ENCODE measurements around the gene ABCF3. TPM values are rescaled to one million over a fixed set of nuclear protein-coding genes. Genes with fewer than 3 reads are reported as not detected.

Gene ABCF3, protein sequence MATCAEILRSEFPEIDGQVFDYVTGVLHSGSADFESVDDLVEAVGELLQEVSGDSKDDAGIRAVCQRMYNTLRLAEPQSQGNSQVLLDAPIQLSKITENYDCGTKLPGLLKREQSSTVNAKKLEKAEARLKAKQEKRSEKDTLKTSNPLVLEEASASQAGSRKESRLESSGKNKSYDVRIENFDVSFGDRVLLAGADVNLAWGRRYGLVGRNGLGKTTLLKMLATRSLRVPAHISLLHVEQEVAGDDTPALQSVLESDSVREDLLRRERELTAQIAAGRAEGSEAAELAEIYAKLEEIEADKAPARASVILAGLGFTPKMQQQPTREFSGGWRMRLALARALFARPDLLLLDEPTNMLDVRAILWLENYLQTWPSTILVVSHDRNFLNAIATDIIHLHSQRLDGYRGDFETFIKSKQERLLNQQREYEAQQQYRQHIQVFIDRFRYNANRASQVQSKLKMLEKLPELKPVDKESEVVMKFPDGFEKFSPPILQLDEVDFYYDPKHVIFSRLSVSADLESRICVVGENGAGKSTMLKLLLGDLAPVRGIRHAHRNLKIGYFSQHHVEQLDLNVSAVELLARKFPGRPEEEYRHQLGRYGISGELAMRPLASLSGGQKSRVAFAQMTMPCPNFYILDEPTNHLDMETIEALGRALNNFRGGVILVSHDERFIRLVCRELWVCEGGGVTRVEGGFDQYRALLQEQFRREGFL
- total RNA-seq = 69.0 TPM
- 49.1 TPM for polyA plus RNA-seq (ENCODE audit: insufficient read depth, low read depth, low replicate concordance)
- long read RNA-seq, donor 1, transcript ABCF3-203 (21 exons, 2,624 nt) = major isoform, 5 of 7 reads
- long read RNA-seq, donor 1, partial matches to known transcripts = 0 of 7 reads
- long read RNA-seq, donor 1, other reads (novel, unspliced or antisense) = 0 of 7 reads
- long read RNA-seq, donor 2, transcript ABCF3-203 (21 exons, 2,624 nt) = major isoform, 5 of 17 reads
- long read RNA-seq, donor 2, partial matches to known transcripts = 10 of 17 reads
- long read RNA-seq, donor 2, other reads (novel, unspliced or antisense) = 0 of 17 reads
- long read RNA-seq, donor 3, transcript ABCF3-203 (21 exons, 2,624 nt) = major isoform, 9 of 25 reads
- long read RNA-seq, donor 3, partial matches to known transcripts = 11 of 25 reads
- long read RNA-seq, donor 3, other reads (novel, unspliced or antisense) = 0 of 25 reads
- long read RNA-seq, donor 4, transcript ABCF3-203 (21 exons, 2,624 nt) = major isoform, 5 of 6 reads
- long read RNA-seq, donor 4, partial matches to known transcripts = 0 of 6 reads
- long read RNA-seq, donor 4, other reads (novel, unspliced or antisense) = 0 of 6 reads
- long read RNA-seq, donor 5 = 0 reads
- long read RNA-seq, donor 6, partial matches to known transcripts = 0 of 2 reads
- long read RNA-seq, donor 6, other reads (novel, unspliced or antisense) = 0 of 2 reads
- long read RNA-seq, donor 7, transcript ABCF3-203 (21 exons, 2,624 nt) = major isoform, 63 of 92 reads
- long read RNA-seq, donor 7, partial matches to known transcripts = 4 of 92 reads
- long read RNA-seq, donor 7, other reads (novel, unspliced or antisense) = 24 of 92 reads
- long read RNA-seq, donor 8, partial matches to known transcripts = 0 of 6 reads
- long read RNA-seq, donor 8, other reads (novel, unspliced or antisense) = 0 of 6 reads
- long read RNA-seq, donor 9, partial matches to known transcripts = 0 of 2 reads
- long read RNA-seq, donor 9, other reads (novel, unspliced or antisense) = 0 of 2 reads
- long read RNA-seq, donor 10, partial matches to known transcripts = 0 of 4 reads
- long read RNA-seq, donor 10, other reads (novel, unspliced or antisense) = 0 of 4 reads

DNA sequence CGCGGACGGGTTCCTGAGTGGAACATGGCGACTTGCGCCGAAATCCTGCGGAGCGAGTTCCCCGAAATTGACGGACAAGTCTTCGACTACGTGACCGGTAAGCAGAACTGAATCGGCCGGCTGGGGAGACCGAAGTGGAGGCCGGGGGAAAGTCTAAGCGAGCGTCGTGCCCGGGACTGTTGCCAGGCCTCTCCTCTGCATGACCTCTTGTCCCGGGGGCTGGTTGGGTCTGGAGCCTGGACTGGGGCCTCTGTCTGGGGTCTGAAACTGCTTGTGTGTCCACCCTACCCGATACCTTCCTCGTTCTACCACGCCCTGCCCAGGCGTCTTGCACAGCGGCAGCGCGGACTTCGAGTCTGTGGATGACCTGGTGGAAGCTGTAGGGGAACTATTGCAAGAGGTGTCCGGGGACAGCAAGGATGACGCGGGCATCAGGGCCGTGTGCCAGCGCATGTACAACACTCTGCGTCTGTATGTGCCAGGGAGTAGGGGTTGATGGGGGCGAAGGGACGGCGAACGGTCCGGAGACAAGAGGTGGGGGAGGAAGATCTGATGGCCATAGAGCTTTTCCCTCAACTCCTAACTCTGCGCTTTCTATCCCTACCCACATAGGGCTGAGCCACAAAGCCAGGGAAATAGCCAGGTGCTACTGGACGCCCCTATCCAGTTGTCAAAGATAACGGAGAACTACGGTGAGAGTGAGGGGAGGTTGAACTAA lies at the start of gene ABCF3:
Gene ABCF3 (plus strand): TSS at position 16 of the 718 bp plus-strand sequence. CDS start 9 bp downstream, at position 25.
- DNase-seq = peak in 1 of 5 donors; percentile 83
- Histone ChIP-seq H3K9me3 (ENCODE audit: control insufficient read depth in 2 of 3, insufficient read depth in 1 of 3, low read length in 3 of 3) (no peaks in the 10 kb centered on the region), H3K36me3 (ENCODE audit: control insufficient read depth in 2 of 3, insufficient read depth in 3 of 3, low read length in 3 of 3) (peaks cover 12 to 63% (median 50%) of the 10 kb centered on the region in 3 donors), H3K4me3 (ENCODE audit: low read length in 3 of 3) (peak within 1 kb of the TSS; percentile 93 to 98 (median 95)), H3K27ac (ENCODE audit: low read depth in 2 of 2, low read length in 2 of 2) (peak within 1 kb of the TSS; percentile 64 to 81), H3K4me1 (ENCODE audit: control insufficient read depth in 2 of 3, insufficient read depth in 2 of 3, low read depth in 1 of 3, low read length in 3 of 3) (peaks cover 0 to 13% (median 3%) of the 10 kb centered on the region in 3 donors), H3K27me3 (ENCODE audit: control insufficient read depth, insufficient read depth, low read length) (no peaks in the 10 kb centered on the region), H3K9ac (ENCODE audit: low read length in 3 of 3) (peak within 1 kb of the TSS; percentile 87 to 93 (median 88))
- intact Hi-C loops (cut with DNase I) = no loop called here
- TF ChIP-seq, protein P1, sequence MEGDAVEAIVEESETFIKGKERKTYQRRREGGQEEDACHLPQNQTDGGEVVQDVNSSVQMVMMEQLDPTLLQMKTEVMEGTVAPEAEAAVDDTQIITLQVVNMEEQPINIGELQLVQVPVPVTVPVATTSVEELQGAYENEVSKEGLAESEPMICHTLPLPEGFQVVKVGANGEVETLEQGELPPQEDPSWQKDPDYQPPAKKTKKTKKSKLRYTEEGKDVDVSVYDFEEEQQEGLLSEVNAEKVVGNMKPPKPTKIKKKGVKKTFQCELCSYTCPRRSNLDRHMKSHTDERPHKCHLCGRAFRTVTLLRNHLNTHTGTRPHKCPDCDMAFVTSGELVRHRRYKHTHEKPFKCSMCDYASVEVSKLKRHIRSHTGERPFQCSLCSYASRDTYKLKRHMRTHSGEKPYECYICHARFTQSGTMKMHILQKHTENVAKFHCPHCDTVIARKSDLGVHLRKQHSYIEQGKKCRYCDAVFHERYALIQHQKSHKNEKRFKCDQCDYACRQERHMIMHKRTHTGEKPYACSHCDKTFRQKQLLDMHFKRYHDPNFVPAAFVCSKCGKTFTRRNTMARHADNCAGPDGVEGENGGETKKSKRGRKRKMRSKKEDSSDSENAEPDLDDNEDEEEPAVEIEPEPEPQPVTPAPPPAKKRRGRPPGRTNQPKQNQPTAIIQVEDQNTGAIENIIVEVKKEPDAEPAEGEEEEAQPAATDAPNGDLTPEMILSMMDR (IDR thresholded peaks at IDR 0.05; ENCODE audit: borderline replicate concordance, extremely low read depth, insufficient read depth) = no peak
- no peak for FAIRE-seq

DNA sequence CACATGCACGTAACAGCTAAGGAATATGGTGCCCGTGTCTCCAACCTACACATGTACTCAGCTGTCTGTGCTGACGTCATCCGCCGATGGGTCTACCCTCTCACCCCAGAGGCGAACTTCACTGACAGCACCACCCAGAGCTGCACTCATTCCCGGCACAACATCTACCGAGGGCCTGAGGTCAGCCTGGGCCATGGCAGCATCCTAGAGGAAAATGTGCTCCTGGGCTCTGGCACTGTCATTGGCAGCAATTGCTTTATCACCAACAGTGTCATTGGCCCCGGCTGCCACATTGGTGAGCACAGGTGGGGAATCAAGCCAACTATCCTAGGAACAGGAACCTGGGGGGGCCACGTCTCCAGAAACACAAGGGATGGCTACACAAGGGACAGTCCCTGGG lies 45.6 kb upstream of the ABCF3 start:
- Histone ChIP-seq H3K9me3 (ENCODE audit: control insufficient read depth in 2 of 3, insufficient read depth in 1 of 3, low read length in 3 of 3) (no peaks in the 10 kb centered on the region), H3K36me3 (ENCODE audit: control insufficient read depth in 2 of 3, insufficient read depth in 3 of 3, low read length in 3 of 3) (peaks cover 11 to 56% (median 36%) of the 10 kb centered on the region in 3 donors), H3K4me1 (ENCODE audit: control insufficient read depth in 2 of 3, insufficient read depth in 2 of 3, low read depth in 1 of 3, low read length in 3 of 3) (peaks cover 5 to 18% (median 14%) of the 10 kb centered on the region in 3 donors), H3K9ac (ENCODE audit: low read length in 3 of 3) (no peak overlapping the region), H3K27ac (ENCODE audit: low read depth in 2 of 2, low read length in 2 of 2) (no peak overlapping the region), H3K27me3 (ENCODE audit: control insufficient read depth, insufficient read depth, low read length) (no peaks in the 10 kb centered on the region), H3K4me3 (ENCODE audit: low read length in 3 of 3) (no peak overlapping the region)
- DNase-seq = no peak
- intact Hi-C loops (cut with DNase I) = no loop called here
- no peak for FAIRE-seq
- TF ChIP-seq, protein P1 (IDR thresholded peaks at IDR 0.05; ENCODE audit: borderline replicate concordance, extremely low read depth, insufficient read depth) = no peak
